Measurements from ENCODE around the gene SKIDA1.

The SKIDA1 gene

DNA sequence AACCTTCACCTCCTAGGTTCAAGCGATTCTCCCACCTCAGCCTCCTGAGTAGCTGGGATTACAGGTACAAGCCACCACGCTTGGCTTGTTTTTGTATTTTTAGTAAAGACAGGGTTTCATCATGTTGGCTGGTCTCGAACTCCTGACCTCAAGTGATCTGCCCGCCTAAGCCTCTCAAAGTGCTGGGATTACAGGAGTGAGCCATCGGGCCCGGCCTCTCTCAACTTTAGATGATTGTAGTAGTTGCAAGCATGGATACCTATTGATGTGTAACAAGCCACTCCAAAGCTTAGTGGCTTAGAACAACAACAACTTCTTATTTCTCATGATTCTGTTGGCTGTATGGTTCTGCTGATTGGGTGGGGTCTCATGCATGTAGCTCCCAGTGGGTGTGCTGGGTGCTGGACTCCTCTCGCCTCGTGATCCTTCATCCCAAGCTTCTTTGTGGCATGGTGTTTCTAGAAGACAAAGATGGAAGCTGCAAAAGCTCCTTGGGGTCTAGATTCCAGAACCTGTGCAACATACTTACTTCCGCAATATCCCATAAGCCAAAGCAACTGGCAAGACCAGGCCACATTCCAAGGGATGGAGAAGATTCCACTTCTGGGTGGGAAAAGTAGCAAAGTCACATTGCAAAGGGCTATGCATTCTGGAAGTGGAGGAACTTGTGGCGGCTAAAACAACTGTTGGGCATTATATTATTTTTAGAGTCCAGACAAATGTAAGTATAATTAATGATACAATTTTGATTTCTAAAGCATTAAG lies 37.9 kb downstream of the SKIDA1 start:
- DNase-seq = no peak

DNA sequence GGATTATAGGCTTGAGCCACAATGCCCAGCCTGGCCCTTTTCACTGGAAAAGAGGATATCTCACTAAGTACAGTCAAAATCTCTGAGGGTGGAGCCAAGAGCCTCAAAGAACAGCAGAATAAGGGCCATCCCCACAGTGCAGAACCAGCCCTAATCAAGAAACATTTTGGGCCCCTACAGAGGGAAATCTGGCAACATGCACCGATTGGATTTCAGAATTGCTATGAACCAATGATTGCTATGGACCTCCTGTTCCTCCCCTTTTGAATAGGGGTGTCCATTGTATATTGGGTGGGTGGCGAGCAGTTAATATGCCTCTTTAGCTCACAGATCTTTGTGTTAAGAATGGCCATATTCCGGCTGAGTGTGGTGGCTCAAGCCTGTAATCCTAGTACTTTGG lies 42.7 kb downstream of the SKIDA1 start:
- DNase-seq = no peak

DNA sequence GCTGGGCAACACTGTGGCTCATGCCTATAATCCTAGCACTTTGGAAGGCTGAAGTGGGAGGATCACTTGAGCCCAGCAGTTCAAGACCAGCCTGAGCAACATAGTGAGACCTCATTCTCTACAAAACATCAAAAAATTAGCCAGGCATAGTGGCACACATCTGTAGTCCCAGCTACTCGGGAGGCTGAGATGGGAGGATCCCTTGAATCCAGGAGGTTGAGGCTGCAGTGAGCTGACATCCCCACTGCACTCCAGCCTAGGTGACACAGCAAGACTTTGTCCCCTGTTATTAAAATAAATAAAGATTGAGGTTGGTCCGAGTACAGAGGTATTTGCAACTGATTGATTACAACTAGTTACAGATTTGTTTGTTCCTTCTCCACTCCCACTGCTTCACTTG lies 44.1 kb downstream of the SKIDA1 start:
- no peak for DNase-seq

DNA sequence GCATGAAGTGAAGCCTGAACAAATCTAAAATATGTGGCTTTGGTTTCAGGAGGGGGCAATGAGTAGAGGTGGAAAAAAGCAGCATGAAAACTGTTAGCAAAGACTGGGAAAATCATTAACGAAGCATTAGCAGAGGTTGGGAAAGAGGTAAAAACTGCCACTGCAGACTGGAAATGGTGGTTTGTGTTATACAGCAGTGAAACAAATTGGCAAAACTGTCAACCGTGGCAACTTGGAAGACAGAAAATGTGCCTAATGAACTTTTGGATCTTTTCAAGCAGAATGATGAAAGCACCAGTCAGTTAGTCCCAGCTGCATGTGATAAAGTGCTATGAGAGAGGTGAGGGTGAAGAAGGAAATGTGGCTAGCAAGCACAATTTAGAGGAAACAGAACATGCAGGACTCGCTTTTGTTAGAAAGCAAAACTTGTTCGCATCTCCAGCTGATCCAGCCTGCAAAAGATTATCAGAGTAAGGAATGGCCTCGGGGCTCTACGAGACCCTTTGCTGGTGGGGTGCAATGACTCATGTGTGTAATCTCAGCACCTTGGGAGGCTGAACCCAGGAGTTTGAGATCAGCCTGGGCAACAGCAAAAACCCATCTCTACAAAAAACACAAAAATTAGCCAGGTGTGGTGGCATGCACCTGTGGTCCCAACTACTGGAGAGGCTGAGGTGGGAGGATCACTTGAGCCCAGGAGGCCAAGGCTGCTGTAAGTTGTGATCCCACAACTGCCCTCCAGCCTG lies 45.7 kb downstream of the SKIDA1 start:
- no peak for DNase-seq

DNA sequence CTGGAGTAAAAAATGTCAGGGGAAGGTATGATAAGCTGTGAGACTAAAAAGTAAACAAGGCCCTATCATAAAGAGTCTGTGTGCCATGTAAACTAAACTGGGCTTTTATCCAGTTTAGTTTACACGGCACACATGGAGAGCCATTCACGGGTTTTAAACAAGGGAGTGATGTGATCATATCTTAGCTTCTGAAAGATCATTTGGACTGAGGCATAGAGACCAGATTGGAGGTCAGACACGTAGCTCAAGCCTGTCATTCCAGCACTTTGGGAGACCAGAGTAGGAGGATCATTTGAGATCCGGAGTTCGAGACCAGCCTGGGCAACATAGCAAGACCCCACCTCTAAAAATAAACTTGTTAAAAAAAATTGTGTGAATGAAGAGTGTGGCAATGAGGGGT lies 50.1 kb downstream of the SKIDA1 start:
- no peak for DNase-seq

DNA sequence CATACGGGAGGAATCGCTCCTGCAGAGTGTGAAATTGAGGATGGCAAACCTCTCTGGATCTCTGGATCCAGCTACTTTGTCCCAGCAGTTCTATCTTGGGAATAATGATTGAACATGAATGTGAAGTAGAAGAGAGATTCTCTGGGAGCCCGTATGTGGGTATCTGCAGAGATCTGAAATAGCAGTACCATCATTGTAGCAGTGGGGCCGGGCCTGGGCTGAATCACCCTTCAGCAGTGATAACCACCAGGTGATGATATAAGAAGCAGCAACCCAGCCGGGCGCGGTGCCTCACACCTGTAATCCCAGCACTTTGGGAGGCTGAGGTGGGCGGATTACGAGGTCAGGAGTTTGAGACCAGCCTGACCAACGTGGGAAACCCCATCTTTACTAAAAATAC lies 51.9 kb downstream of the SKIDA1 start:
- DNase-seq = no peak

DNA sequence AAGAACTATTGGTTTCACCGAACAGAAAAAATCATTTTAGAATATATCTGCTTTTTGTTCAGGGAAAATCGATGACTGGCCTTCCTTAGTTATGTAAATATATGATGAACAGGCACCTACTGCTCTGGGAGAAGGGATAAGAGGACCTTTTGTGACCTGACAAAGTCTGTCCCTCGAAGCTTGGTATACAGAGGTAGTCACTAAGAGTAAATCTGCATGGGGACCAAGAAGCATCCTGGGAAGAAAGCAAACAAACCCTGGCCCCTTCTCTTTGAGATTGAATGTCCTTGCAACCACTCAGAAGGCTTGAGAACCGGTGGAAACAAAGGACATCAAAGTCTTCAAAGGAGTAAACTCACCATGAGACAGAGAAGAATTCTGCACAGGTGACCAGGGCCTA lies 52.3 kb downstream of the SKIDA1 start:
- no peak for DNase-seq

DNA sequence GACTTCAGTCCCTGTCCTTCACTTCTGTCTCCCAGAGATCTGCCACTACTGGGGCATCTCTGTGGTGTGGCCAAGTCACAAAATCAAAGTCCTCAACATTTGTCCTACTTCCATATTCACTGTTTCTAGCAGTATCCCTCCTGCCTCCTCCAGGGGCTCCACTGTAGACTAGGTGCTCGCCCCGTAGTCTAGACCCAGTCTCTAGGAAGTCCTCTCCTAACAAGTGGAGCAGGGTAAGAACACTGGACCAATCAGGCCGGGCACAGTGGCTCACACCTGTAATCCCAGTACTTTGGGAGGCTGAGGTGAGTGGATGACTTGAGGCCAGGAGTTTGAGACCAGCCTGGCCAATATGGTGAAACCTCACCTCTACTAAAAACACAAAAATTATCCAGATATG lies 57.4 kb downstream of the SKIDA1 start:
- DNase-seq = no peak

DNA sequence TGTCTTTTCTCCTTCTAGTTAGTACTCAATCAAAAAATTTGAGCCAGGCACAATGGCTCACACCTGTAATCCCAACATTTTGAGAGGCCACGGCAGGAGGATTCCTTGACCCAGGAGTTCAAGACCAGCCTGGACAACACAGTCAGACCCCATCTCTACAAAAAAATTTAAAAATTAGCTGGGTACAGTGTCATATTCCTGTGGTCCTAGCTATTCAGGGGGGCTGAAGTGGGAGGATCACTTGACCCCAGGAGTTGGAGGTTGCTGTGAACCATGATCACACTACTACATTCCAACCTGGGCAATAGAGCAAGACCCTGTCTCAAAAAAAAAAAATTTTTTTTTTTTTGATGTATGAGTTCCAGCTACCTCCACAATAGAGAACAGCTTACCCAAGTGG lies 57.8 kb downstream of the SKIDA1 start:
- no peak for DNase-seq

DNA sequence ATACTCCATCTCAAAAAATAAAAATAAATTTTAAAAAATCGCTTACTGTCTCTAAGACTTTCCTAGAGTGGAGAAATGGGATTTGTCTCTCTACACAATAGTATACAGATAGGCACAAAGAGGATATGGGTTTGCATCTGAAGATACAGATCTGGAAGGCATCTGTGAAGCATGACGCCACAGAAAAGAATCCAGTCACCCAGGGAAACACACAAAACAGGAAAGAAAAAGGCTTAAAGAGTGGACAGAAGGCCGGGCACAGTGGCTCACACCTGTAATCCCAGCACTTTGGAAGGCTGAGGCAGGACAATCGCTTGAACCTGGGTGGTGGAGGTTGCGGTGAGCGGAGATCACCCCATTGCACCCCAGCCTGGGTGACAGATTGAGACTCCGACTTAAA lies 61.3 kb downstream of the SKIDA1 start:
- no peak for DNase-seq

Measured in amygdala (tissue), 56 donors.